ENCODE data around the gene TPR. TPM values are rescaled to one million over a fixed set of nuclear protein-coding genes. Genes with fewer than 3 reads are reported as not detected.

The TPR gene
- total and polyA plus RNA-seq, 2 of the 8 experiments (the other 6 are each of a cell fraction or from before 2014, with no cell fraction given), result 57.1 to 102 TPM

DNA sequence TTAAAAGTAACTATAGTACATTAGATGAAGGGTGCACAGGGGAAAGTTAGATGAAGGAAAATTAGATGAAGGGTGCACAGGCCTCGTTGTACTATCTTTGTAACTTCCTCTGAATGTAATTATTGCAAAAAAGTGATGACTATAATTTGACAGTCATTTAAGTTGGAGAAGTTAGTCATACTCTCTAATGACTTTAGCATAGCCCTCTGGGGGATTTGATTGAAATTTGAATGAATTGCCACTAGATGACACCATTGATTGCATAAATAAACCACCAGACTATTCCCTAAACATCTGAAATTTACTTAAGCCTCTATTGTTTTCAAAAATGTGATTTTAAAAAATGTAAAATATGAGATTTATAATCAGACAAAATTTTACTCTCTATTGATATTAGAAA, 102.6 kb downstream of the TPR start (continued):
- TF ChIP-seq, protein P1, sequence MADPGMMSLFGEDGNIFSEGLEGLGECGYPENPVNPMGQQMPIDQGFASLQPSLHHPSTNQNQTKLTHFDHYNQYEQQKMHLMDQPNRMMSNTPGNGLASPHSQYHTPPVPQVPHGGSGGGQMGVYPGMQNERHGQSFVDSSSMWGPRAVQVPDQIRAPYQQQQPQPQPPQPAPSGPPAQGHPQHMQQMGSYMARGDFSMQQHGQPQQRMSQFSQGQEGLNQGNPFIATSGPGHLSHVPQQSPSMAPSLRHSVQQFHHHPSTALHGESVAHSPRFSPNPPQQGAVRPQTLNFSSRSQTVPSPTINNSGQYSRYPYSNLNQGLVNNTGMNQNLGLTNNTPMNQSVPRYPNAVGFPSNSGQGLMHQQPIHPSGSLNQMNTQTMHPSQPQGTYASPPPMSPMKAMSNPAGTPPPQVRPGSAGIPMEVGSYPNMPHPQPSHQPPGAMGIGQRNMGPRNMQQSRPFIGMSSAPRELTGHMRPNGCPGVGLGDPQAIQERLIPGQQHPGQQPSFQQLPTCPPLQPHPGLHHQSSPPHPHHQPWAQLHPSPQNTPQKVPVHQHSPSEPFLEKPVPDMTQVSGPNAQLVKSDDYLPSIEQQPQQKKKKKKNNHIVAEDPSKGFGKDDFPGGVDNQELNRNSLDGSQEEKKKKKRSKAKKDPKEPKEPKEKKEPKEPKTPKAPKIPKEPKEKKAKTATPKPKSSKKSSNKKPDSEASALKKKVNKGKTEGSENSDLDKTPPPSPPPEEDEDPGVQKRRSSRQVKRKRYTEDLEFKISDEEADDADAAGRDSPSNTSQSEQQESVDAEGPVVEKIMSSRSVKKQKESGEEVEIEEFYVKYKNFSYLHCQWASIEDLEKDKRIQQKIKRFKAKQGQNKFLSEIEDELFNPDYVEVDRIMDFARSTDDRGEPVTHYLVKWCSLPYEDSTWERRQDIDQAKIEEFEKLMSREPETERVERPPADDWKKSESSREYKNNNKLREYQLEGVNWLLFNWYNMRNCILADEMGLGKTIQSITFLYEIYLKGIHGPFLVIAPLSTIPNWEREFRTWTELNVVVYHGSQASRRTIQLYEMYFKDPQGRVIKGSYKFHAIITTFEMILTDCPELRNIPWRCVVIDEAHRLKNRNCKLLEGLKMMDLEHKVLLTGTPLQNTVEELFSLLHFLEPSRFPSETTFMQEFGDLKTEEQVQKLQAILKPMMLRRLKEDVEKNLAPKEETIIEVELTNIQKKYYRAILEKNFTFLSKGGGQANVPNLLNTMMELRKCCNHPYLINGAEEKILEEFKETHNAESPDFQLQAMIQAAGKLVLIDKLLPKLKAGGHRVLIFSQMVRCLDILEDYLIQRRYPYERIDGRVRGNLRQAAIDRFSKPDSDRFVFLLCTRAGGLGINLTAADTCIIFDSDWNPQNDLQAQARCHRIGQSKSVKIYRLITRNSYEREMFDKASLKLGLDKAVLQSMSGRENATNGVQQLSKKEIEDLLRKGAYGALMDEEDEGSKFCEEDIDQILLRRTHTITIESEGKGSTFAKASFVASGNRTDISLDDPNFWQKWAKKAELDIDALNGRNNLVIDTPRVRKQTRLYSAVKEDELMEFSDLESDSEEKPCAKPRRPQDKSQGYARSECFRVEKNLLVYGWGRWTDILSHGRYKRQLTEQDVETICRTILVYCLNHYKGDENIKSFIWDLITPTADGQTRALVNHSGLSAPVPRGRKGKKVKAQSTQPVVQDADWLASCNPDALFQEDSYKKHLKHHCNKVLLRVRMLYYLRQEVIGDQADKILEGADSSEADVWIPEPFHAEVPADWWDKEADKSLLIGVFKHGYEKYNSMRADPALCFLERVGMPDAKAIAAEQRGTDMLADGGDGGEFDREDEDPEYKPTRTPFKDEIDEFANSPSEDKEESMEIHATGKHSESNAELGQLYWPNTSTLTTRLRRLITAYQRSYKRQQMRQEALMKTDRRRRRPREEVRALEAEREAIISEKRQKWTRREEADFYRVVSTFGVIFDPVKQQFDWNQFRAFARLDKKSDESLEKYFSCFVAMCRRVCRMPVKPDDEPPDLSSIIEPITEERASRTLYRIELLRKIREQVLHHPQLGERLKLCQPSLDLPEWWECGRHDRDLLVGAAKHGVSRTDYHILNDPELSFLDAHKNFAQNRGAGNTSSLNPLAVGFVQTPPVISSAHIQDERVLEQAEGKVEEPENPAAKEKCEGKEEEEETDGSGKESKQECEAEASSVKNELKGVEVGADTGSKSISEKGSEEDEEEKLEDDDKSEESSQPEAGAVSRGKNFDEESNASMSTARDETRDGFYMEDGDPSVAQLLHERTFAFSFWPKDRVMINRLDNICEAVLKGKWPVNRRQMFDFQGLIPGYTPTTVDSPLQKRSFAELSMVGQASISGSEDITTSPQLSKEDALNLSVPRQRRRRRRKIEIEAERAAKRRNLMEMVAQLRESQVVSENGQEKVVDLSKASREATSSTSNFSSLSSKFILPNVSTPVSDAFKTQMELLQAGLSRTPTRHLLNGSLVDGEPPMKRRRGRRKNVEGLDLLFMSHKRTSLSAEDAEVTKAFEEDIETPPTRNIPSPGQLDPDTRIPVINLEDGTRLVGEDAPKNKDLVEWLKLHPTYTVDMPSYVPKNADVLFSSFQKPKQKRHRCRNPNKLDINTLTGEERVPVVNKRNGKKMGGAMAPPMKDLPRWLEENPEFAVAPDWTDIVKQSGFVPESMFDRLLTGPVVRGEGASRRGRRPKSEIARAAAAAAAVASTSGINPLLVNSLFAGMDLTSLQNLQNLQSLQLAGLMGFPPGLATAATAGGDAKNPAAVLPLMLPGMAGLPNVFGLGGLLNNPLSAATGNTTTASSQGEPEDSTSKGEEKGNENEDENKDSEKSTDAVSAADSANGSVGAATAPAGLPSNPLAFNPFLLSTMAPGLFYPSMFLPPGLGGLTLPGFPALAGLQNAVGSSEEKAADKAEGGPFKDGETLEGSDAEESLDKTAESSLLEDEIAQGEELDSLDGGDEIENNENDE (IDR thresholded peaks at IDR 0.05; ENCODE audit: insufficient replicate concordance, low read length), result no peak
